K562 (cell line): ENCODE measurements around the gene EPHA1. TPM values are rescaled to one million over a fixed set of nuclear protein-coding genes. Genes with fewer than 3 reads are reported as not detected.
A peak's percentile ranks its signal among the peaks of the same experiment; 100 is the strongest.

Source experiments
- ATAC-seq: fragments of 200-7000 bp; cut with Tn5 transposase; 3 replicates; pipeline ENCODE4 v1.9.1; 2020; ENCODE audit warnings: moderate library complexity
- BruUV-seq: library from RNA; stranded (reverse); fragments of 400-500 nt; replicated peaks from 2 replicates; lab custom pipeline; 2021; lab: Mats Ljungman, UMichigan
- CTCF ChIA-PET: fragments of 300-600 bp; formaldehyde crosslinking; extraction: SDS; loops from one replicate; lab custom pipeline; 2021; ENCODE audit warnings: low intra/inter-chr PET ratio; lab: Yijun Ruan, JAX
- POLR2A ChIA-PET: fragments of 300-600, 350-650 bp; sonication (Branson Sonifier 250); formaldehyde crosslinking; extraction: SDS; loops from one replicate; lab custom pipeline; 2021; ENCODE audit warnings: antibody characterized with exemption, inconsistent platforms; lab: Yijun Ruan, JAX
- DNase-seq, 4 experiments: peaks; one replicate each; pipeline versions ENCODE4 v3.0.0 to v3.0.0-alpha.2; 2011 to 2018; ENCODE audit warnings: low spot score in 3 of 4, mixed read lengths in 3 of 4; ENCODE audit errors: extremely low read depth in 1 of 4
- FAIRE-seq: peaks from 2 replicates; lab custom pipeline; 2011; peaks lifted over from hg19 to GRCh38; lab: Jason Lieb, UNC
- H2AFZ ChIP-seq: 2 replicates; pipeline ENCODE4 v1.6.0; 2011; ENCODE audit warnings: low read depth, low read length, control low read depth, inconsistent platforms
- H3K27ac ChIP-seq: fragments of 200-600 bp; 3 replicates; pipeline ENCODE4 v1.8.0; 2011; ENCODE audit warnings: low read depth, mild to moderate bottlenecking, control low read depth, inconsistent platforms, low read length, moderate library complexity, mixed read lengths; ENCODE audit errors: extremely low read depth
- H3K27me3 ChIP-seq, 2 experiments: fragments of 300-600 bp in 1 of 2; 2 replicates in 1 of 2; 3 replicates in 1 of 2; pipeline versions ENCODE4 v1.6.0 to v1.8.0; 2011; ENCODE audit warnings: inconsistent platforms in 2 of 2, low read length in 2 of 2, mild to moderate bottlenecking in 1 of 2, mixed read lengths in 1 of 2, moderate library complexity in 1 of 2; ENCODE audit not compliant: control insufficient read depth in 2 of 2, insufficient read depth in 2 of 2
- H3K36me3 ChIP-seq: fragments of 300-600 bp; 3 replicates; pipeline ENCODE4 v1.8.0; 2011; ENCODE audit warnings: mild to moderate bottlenecking, low read length, inconsistent platforms; ENCODE audit not compliant: control insufficient read depth, insufficient read depth
- H3K4me1 ChIP-seq, 2 experiments: fragments of 200-600 bp in 1 of 2; replicated peaks in 1 of 2; 2 replicates in 1 of 2; 3 replicates in 1 of 2; pipeline versions ENCODE4 v1.5.1 to v1.8.0; 2011; ENCODE audit warnings: inconsistent platforms in 2 of 2, low read length in 2 of 2, mild to moderate bottlenecking in 1 of 2, mixed read lengths in 1 of 2, moderate library complexity in 1 of 2; ENCODE audit not compliant: control insufficient read depth in 2 of 2, insufficient read depth in 2 of 2
- H3K4me2 ChIP-seq: 2 replicates; pipeline ENCODE4 v1.6.1; 2011; ENCODE audit warnings: low read length, control low read depth, inconsistent platforms, mixed read lengths; ENCODE audit not compliant: insufficient read depth
- H3K4me3 ChIP-seq: fragments of 200-600 bp; sonication (generic), shearing (Covaris generic); 2 replicates; pipeline ENCODE4 v1.5.1; 2016; ENCODE audit warnings: control low read depth, inconsistent platforms
- H3K79me2 ChIP-seq: fragments of 200-600 bp; 3 replicates; pipeline ENCODE4 v1.8.0; 2011; ENCODE audit warnings: low read length, inconsistent platforms; ENCODE audit not compliant: control insufficient read depth, insufficient read depth
- H3K9ac ChIP-seq, 2 experiments: 2 replicates each; pipeline versions ENCODE4 v1.6.0 to v1.6.1; 2011; ENCODE audit warnings: low read depth in 2 of 2, low read length in 2 of 2, control low read depth in 1 of 2, inconsistent platforms in 1 of 2, mild to moderate bottlenecking in 1 of 2, mixed read lengths in 1 of 2; ENCODE audit not compliant: insufficient read depth in 1 of 2
- H3K9me1 ChIP-seq: one replicate; pipeline ENCODE4 v1.6.0; 2011; ENCODE audit warnings: inconsistent platforms, mild to moderate bottlenecking, low read length, moderate library complexity; ENCODE audit not compliant: control insufficient read depth, insufficient read depth
- H3K9me3 ChIP-seq: replicated peaks from 2 replicates; pipeline ENCODE4 v1.5.1; 2011; ENCODE audit warnings: low read depth, low read length, inconsistent platforms; ENCODE audit not compliant: control insufficient read depth, insufficient read depth
- H4K20me1 ChIP-seq: replicated peaks from 2 replicates; pipeline ENCODE4 v1.6.1; 2011; ENCODE audit warnings: low read length, inconsistent platforms, mixed read lengths; ENCODE audit not compliant: control insufficient read depth, insufficient read depth
- GABPB1 ChIP-seq: sonication (generic); formaldehyde crosslinking; IDR thresholded peaks from 2 replicates; pipeline ENCODE4 v1.8.0; 2022; ENCODE audit warnings: mild to moderate bottlenecking, missing genetic modification reagents
- MIER1 ChIP-seq: fragments of 450-650 bp; IDR thresholded peaks from 2 replicates; pipeline ENCODE4 v1.6.1; 2016; ENCODE audit warnings: antibody characterized with exemption, mild to moderate bottlenecking, low read depth
- PHB2 ChIP-seq: fragments of 450-650 bp; IDR thresholded peaks from 2 replicates; pipeline ENCODE4 v1.6.1; 2017; ENCODE audit warnings: low read depth
- SMC3 ChIP-seq: conservative IDR thresholded peaks from 2 replicates; pipeline ENCODE4 v1.6.1; 2011; ENCODE audit warnings: low read depth, low read length, improper control_type of control experiment; ENCODE audit not compliant: insufficient read depth
- TSC22D4 ChIP-seq: fragments of 450-650 bp; IDR thresholded peaks from 2 replicates; pipeline ENCODE4 v1.6.1; 2016; ENCODE audit warnings: missing genetic modification characterization, missing biosample characterization, control low read depth
- ZBTB8A ChIP-seq: fragments of 450-650 bp; IDR thresholded peaks from 2 replicates; pipeline ENCODE4 v1.6.1; 2018; ENCODE audit warnings: mild to moderate bottlenecking, moderate library complexity; ENCODE audit not compliant: partially characterized antibody
- ZNF239 ChIP-seq: fragments of 250-450 bp; sonication (Bioruptor Pico); IDR thresholded peaks from 2 replicates; pipeline ENCODE4 v1.4.0; 2020; ENCODE audit warnings: mild to moderate bottlenecking
- WGBS: fragments of 100-300 bp; shearing (Covaris generic); methylation state at CpG from one replicate; pipeline ENCODE4 v1.1.6; 2016; ENCODE audit warnings: low coverage, mixed read lengths; ENCODE audit not compliant: insufficient coverage; ENCODE audit errors: missing lambda C conversion rate; 5-methylcytosine and 5-hydroxymethylcytosine counted together
- in situ Hi-C: fragments of 300-500 bp; cut with MboI; formaldehyde crosslinking; loops from 4 replicates; pipeline ENCODE4 v1.15.0; 2018; ENCODE audit warnings: inconsistent platforms, mixed read lengths
- intact Hi-C: fragments of 100-400 bp; cut with micrococcal nuclease; formaldehyde crosslinking; loops from 2 replicates; pipeline ENCODE4 v1.14.2; 2022
- polyA plus RNA-seq, 8 experiments: library from polyadenylated mRNA; depleted of rRNA in 4 of 8; stranded (reverse) in 5 of 8; unstranded in 3 of 8; fragments of >200 nt; fragmentation: Nextera tagmentation in 2 of 8; fragmentation: Illumina TruSeq in 1 of 8; extraction: Ambion mirVana in 2 of 8; extraction: Trizol in 1 of 8; gene quantifications; 2 replicates each; pipeline versions ENCODE4 v1.2.1 to v1.2.3, GENCODE V29; 2011 to 2014; ENCODE audit warnings: inconsistent platforms in 1 of 8, missing spikeins in 1 of 8
- total RNA-seq, 7 experiments: library from RNA; depleted of rRNA in 6 of 7; stranded (reverse); fragments of >200 nt in 6 of 7; fragmentation: Illumina TruSeq in 2 of 7; extraction: Trizol in 2 of 7; gene quantifications; 2 replicates each; pipeline versions ENCODE4 v1.2.1 to v1.2.3, GENCODE V29; 2011 to 2021; ENCODE audit warnings: low replicate concordance in 1 of 7
- TF ChIP-seq, protein P1 (sequence below): fragments of 450-650 bp; IDR thresholded peaks from 2 replicates; pipeline ENCODE4 v1.7.1; 2018; ENCODE audit warnings: mild to moderate bottlenecking, low read depth; ENCODE audit not compliant: partially characterized antibody
- TF ChIP-seq, protein P2 (sequence below): IDR thresholded peaks from 2 replicates; pipeline ENCODE4 v1.6.1; 2011; ENCODE audit not compliant: insufficient read length; ENCODE audit errors: extremely low read depth

EPHA1 gene
- total and polyA plus RNA-seq, 9 of the 15 experiments (the other 6 are each of a cell fraction or from before 2014, with no cell fraction given), result 0.22 to 0.57 (median 0.32) TPM; not detected in 6

GRCh38 chr7:143436325-143436946, 27.8 kb upstream of the EPHA1 start:
- H3K27ac ChIP-seq, result no peak overlapping the region
- H3K9ac ChIP-seq, result no peak overlapping the region
- DNase-seq (no peak), FAIRE-seq (no peak), ATAC-seq (no peak)
- no peaks in the 10 kb centered on the region for H3K9me1 ChIP-seq
- peak overlapping the region; percentile 11; the same call in 1 of the 2 replicates for H2AFZ ChIP-seq
- in situ Hi-C loops, result no loop called here
- ChIA-PET CTCF (no interaction called here), POLR2A (interaction anchor here (1.1 to 1.8 kb wide), 2 partner anchors 10 to 14 kb away, joined by 4 to 6 read pairs; no protein-coding TSS in a partner anchor)
- intact Hi-C loops, result no loop called here
- H4K20me1 ChIP-seq, result no peaks in the 10 kb centered on the region
- H3K4me1 ChIP-seq, result peaks cover 0 to 3% of the 10 kb centered on the region in 2 experiments; a peak in 1 of 5 replicates
- BruUV-seq, result no TSS peak
- H3K27me3 ChIP-seq, result no peaks in the 10 kb centered on the region; a peak in 1 of 5 replicates
- no peak overlapping the region for H3K4me2 ChIP-seq
- H3K9me3 ChIP-seq, result no peaks in the 10 kb centered on the region
- H3K4me3 ChIP-seq, result no peak overlapping the region
- H3K36me3 ChIP-seq, result no peaks in the 10 kb centered on the region
- 19% methylated on average over 3 of the region's 3 CpGs for WGBS
- TF ChIP-seq PHB2, result no peak
- no peak for TF ChIP-seq MIER1
- TF ChIP-seq, protein P1, sequence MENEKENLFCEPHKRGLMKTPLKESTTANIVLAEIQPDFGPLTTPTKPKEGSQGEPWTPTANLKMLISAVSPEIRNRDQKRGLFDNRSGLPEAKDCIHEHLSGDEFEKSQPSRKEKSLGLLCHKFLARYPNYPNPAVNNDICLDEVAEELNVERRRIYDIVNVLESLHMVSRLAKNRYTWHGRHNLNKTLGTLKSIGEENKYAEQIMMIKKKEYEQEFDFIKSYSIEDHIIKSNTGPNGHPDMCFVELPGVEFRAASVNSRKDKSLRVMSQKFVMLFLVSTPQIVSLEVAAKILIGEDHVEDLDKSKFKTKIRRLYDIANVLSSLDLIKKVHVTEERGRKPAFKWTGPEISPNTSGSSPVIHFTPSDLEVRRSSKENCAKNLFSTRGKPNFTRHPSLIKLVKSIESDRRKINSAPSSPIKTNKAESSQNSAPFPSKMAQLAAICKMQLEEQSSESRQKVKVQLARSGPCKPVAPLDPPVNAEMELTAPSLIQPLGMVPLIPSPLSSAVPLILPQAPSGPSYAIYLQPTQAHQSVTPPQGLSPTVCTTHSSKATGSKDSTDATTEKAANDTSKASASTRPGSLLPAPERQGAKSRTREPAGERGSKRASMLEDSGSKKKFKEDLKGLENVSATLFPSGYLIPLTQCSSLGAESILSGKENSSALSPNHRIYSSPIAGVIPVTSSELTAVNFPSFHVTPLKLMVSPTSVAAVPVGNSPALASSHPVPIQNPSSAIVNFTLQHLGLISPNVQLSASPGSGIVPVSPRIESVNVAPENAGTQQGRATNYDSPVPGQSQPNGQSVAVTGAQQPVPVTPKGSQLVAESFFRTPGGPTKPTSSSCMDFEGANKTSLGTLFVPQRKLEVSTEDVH, result no peak
- TF ChIP-seq ZBTB8A, result no peak
- no peak for TF ChIP-seq TSC22D4
- TF ChIP-seq, protein P2, sequence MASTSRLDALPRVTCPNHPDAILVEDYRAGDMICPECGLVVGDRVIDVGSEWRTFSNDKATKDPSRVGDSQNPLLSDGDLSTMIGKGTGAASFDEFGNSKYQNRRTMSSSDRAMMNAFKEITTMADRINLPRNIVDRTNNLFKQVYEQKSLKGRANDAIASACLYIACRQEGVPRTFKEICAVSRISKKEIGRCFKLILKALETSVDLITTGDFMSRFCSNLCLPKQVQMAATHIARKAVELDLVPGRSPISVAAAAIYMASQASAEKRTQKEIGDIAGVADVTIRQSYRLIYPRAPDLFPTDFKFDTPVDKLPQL, result no peak
- no peak for TF ChIP-seq GABPB1 (CRISPR knock-in tag)
- no peak for TF ChIP-seq SMC3
- TF ChIP-seq ZNF239, result no peak
- H3K79me2 ChIP-seq, result no peaks in the 10 kb centered on the region
